Bronchial smooth muscle cell (primary cell): ENCODE measurements around the gene USP43. TPM values are rescaled to one million over a fixed set of nuclear protein-coding genes. Genes with fewer than 3 reads are reported as not detected.

Experiments used
- total RNA-seq: library from RNA; depleted of rRNA; stranded (reverse); fragments of >200 nt; gene quantifications from 2 replicates; pipeline ENCODE4 v1.2.1, GENCODE V29; 2014

The USP43 gene
- 0.09 TPM in 1 of 2 replicates, not detected in the other for total RNA-seq

GRCh38 chr17:9644910-9645751, at the start of gene USP43:
TSS of gene USP43 (plus strand) at chr17:9645517. CDS start at chr17:9645633, 116 bp downstream.

Other genes with a start within 250 kb of the USP43 start
- 101 and 108 TPM in 2 replicates for gene STX8, start 69.7 kb upstream of the USP43 start, total RNA-seq
- 0.63 and 1.0 TPM in 2 replicates for gene CFAP52, start 68.9 kb upstream of the USP43 start, total RNA-seq
- gene DHRS7C, start 146.1 kb downstream of the USP43 start, total RNA-seq: not detected in 2 replicates
- gene GSG1L2, start 176.6 kb downstream of the USP43 start, total RNA-seq: not detected in 2 replicates
- gene GLP2R, start 180.4 kb downstream of the USP43 start, total RNA-seq: not detected in 2 replicates